GM23338 (cell line): Measurements from ENCODE around the gene ZNF555. TPM values are rescaled to one million over a fixed set of nuclear protein-coding genes. Genes with fewer than 3 reads are reported as not detected.
"Not testable (repeated sequence)": the region's sequence is repeated elsewhere in the genome, so short reads cannot be mapped to it uniquely, and the experiment has no call there.

Experiments
- ATAC-seq: fragments of 200-7000 bp; cut with Tn5 transposase; 3 replicates; pipeline ENCODE4 v1.9.1; 2020
- DNase-seq: peaks from one replicate; pipeline ENCODE4 v3.0.0-alpha.2; 2015; ENCODE audit warnings: low spot score
- H2AFZ ChIP-seq: fragments of 200-600 bp; sonication (generic); 2 replicates; pipeline ENCODE4 v1.8.0; 2016; ENCODE audit warnings: antibody characterized with exemption, mild to moderate bottlenecking, moderate library complexity
- H3F3A ChIP-seq: fragments of 200-600 bp; sonication (generic); replicated peaks from 2 replicates; pipeline ENCODE4 v1.8.0; 2017; ENCODE audit warnings: antibody characterized with exemption, mixed run types, low read depth
- H3K27ac ChIP-seq: fragments of 200-600 bp; sonication (generic); 2 replicates; pipeline ENCODE4 v1.6.1; 2016; ENCODE audit warnings: low read depth
- H3K27me3 ChIP-seq: fragments of 200-600 bp; sonication (generic); 2 replicates; pipeline ENCODE4 v1.8.0; 2016; ENCODE audit warnings: mild to moderate bottlenecking, mixed run types, moderate library complexity; ENCODE audit not compliant: insufficient read depth
- H3K36me3 ChIP-seq: fragments of 200-600 bp; sonication (generic); 2 replicates; pipeline ENCODE4 v1.8.0; 2016; ENCODE audit warnings: mild to moderate bottlenecking; ENCODE audit not compliant: insufficient read depth
- H3K4me1 ChIP-seq: fragments of 200-600 bp; sonication (generic); 2 replicates; pipeline ENCODE4 v1.8.0; 2016; ENCODE audit warnings: mild to moderate bottlenecking, moderate library complexity; ENCODE audit not compliant: insufficient read depth
- H3K4me2 ChIP-seq: fragments of 200-600 bp; sonication (generic); 2 replicates; pipeline ENCODE4 v1.7.1; 2017; ENCODE audit warnings: mixed run types
- H3K4me3 ChIP-seq: fragments of 200-600 bp; sonication (generic); 2 replicates; pipeline ENCODE4 v1.6.1; 2016; ENCODE audit warnings: mixed run types
- H3K79me2 ChIP-seq: fragments of 200-600 bp; sonication (generic); replicated peaks from 2 replicates; pipeline ENCODE4 v1.8.0; 2017; ENCODE audit warnings: mild to moderate bottlenecking; ENCODE audit not compliant: insufficient read depth
- H3K9me2 ChIP-seq: fragments of 200-600 bp; sonication (generic); 2 replicates; pipeline ENCODE4 v1.8.0; 2017; ENCODE audit not compliant: insufficient read depth
- H4K20me1 ChIP-seq: fragments of 200-600 bp; sonication (generic); replicated peaks from 2 replicates; pipeline ENCODE4 v1.8.0; 2017; ENCODE audit warnings: mild to moderate bottlenecking; ENCODE audit not compliant: insufficient read depth
- H3K27ac Mint-ChIP-seq: 2 replicates; pipeline ENCODE4 v1.8.0; 2020; ENCODE audit warnings: inconsistent platforms, mild to moderate bottlenecking, moderate library complexity, mixed read lengths
- H3K27me3 Mint-ChIP-seq: 3 replicates; pipeline ENCODE4 v1.8.0; 2022; ENCODE audit warnings: low read depth, mild to moderate bottlenecking, moderate library complexity, mixed read lengths, inconsistent platforms; ENCODE audit not compliant: insufficient read depth, poor library complexity
- H3K36me3 Mint-ChIP-seq: 3 replicates; pipeline ENCODE4 v1.8.0; 2021; ENCODE audit warnings: low read depth, mild to moderate bottlenecking, inconsistent platforms, moderate library complexity, mixed read lengths
- H3K4me1 Mint-ChIP-seq: 3 replicates; pipeline ENCODE4 v1.8.0; 2020; ENCODE audit warnings: mild to moderate bottlenecking, inconsistent platforms, mixed read lengths
- H3K4me3 Mint-ChIP-seq: 3 replicates; pipeline ENCODE4 v1.8.0; 2021; ENCODE audit warnings: moderate library complexity, mild to moderate bottlenecking, inconsistent platforms, mixed read lengths
- H3K9me3 Mint-ChIP-seq: 3 replicates; pipeline ENCODE4 v1.8.0; 2020; ENCODE audit warnings: moderate library complexity, mild to moderate bottlenecking, inconsistent platforms, mixed read lengths
- CREB1 ChIP-seq: fragments of 250-450 bp; sonication (Bioruptor Pico); IDR thresholded peaks from 2 replicates; pipeline ENCODE4 v1.5.0; 2020; ENCODE audit warnings: low read depth, mild to moderate bottlenecking, moderate library complexity
- EZH2phosphoT487 ChIP-seq: fragments of 200-600 bp; sonication (generic); IDR thresholded peaks from one replicate; pipeline ENCODE4 v1.8.1; 2018; ENCODE audit warnings: antibody characterized with exemption; ENCODE audit not compliant: unreplicated experiment
- JUNB ChIP-seq: IDR thresholded peaks from one replicate; pipeline ENCODE4 v1.6.1; 2016; ENCODE audit warnings: antibody characterized with exemption; ENCODE audit not compliant: unreplicated experiment
- NANOG ChIP-seq: IDR thresholded peaks from 2 replicates; pipeline ENCODE4 v1.6.1; 2016; ENCODE audit warnings: antibody characterized with exemption, borderline replicate concordance
- REST ChIP-seq: IDR thresholded peaks from one replicate; pipeline ENCODE4 v1.6.1; 2018; ENCODE audit warnings: antibody characterized with exemption; ENCODE audit not compliant: unreplicated experiment
- ZNF114 ChIP-seq: fragments of 250-450 bp; sonication (Bioruptor Pico); IDR thresholded peaks from 2 replicates; pipeline ENCODE4 v1.5.0; 2020; ENCODE audit warnings: mild to moderate bottlenecking, moderate library complexity
- ZNF462 ChIP-seq: fragments of 250-450 bp; sonication (Bioruptor Pico); IDR thresholded peaks from 2 replicates; pipeline ENCODE4 v1.5.0; 2020; ENCODE audit warnings: mild to moderate bottlenecking, moderate library complexity
- polyA plus RNA-seq: library from polyadenylated mRNA; unstranded; fragments of >200 nt; fragmentation: Nextera tagmentation; extraction: Ambion mirVana; gene quantifications from 2 replicates; pipeline ENCODE4 v1.2.1, GENCODE V29; 2016
- total RNA-seq: library from RNA; depleted of rRNA; stranded (reverse); fragments of >200 nt; shearing (Covaris generic); gene quantifications from 2 replicates; pipeline ENCODE4 v1.2.3, GENCODE V29; 2014

The ZNF555 gene
- total and polyA plus RNA-seq, 2 experiments from 2014 or later = 3.5 to 7.5 TPM

GRCh38 chr19:2902590-2903218 is 61.4 kb downstream of the ZNF555 start (continued):
- no peak for TF ChIP-seq REST
- no peak for TF ChIP-seq JUNB
- TF ChIP-seq EZH2phosphoT487 = no peak
- no peak for TF ChIP-seq CREB1
- no peak for TF ChIP-seq NANOG
- no peak for TF ChIP-seq ZNF114 (CRISPR knock-in tag)
- no peak for TF ChIP-seq ZNF462 (CRISPR knock-in tag)

GRCh38 chr19:2903326-2903725 is 62.1 kb downstream of the ZNF555 start:
- peaks cover 75% of the 10 kb centered on the region for H3K9me3 Mint-ChIP-seq

More at GRCh38 chr19:2903326-2903725, 62.1 kb downstream of the ZNF555 start:
- H4K20me1 ChIP-seq = peaks cover 16% of the 10 kb centered on the region
- H3K4me1 ChIP-seq, H3K27me3 Mint-ChIP-seq, H3K4me3 ChIP-seq, H3F3A ChIP-seq, ATAC-seq, H3K27ac Mint-ChIP-seq, H3K4me2 ChIP-seq, DNase-seq, H2AFZ ChIP-seq, H3K36me3 ChIP-seq, H3K4me1 Mint-ChIP-seq, H3K27me3 ChIP-seq, H3K27ac ChIP-seq, H3K9me2 ChIP-seq, H3K4me3 Mint-ChIP-seq: not testable (repeated sequence)
- peaks cover 70% of the 10 kb centered on the region for H3K79me2 ChIP-seq
- H3K36me3 Mint-ChIP-seq = peaks cover 18% of the 10 kb centered on the region
